IPS-15b (cell line): ENCODE results near the gene PBXIP1.
A peak's percentile ranks its signal among the peaks of the same experiment; 100 is the strongest.

Experiments
- H3K27me3 ChIP-seq: one replicate; pipeline ENCODE4 v1.6.1; 2013; ENCODE audit warnings: low read length; ENCODE audit not compliant: control insufficient read depth, insufficient read depth
- H3K36me3 ChIP-seq: one replicate; pipeline ENCODE4 v1.6.1; 2013; ENCODE audit warnings: low read length; ENCODE audit not compliant: control insufficient read depth, insufficient read depth
- H3K4me1 ChIP-seq: one replicate; pipeline ENCODE4 v1.6.1; 2013; ENCODE audit warnings: mild to moderate bottlenecking, low read length; ENCODE audit not compliant: control insufficient read depth, insufficient read depth
- H3K4me3 ChIP-seq: one replicate; pipeline ENCODE4 v1.5.1; 2013; ENCODE audit warnings: low read depth, low read length
- H3K9ac ChIP-seq: one replicate; pipeline ENCODE4 v1.6.1; 2013; ENCODE audit warnings: low read depth, mild to moderate bottlenecking, low read length
- H3K9me3 ChIP-seq: one replicate; pipeline ENCODE4 v1.6.1; 2013; ENCODE audit warnings: mild to moderate bottlenecking, low read length; ENCODE audit not compliant: control insufficient read depth, insufficient read depth

The PBXIP1 gene

GRCh38 chr1:154955718-154956543, at the start of gene PBXIP1:
TSS of gene PBXIP1 (minus strand) at chr1:154956099. CDS start at chr1:154953721, 2,378 bp downstream.
- peaks cover 19% of the 10 kb centered on the region for H3K4me1 ChIP-seq
- no peaks in the 10 kb centered on the region for H3K9me3 ChIP-seq
- peaks cover 13% of the 10 kb centered on the region for H3K36me3 ChIP-seq
- H3K9ac ChIP-seq: peak within 1 kb of the TSS; percentile 77
- no peaks in the 10 kb centered on the region for H3K27me3 ChIP-seq
- peak within 1 kb of the TSS; percentile 75 for H3K4me3 ChIP-seq

GRCh38 chr1:155005076-155006011, 49.4 kb upstream of the PBXIP1 start:
- Histone ChIP-seq H3K9me3 (no peaks in the 10 kb centered on the region), H3K4me1 (peaks cover 17% of the 10 kb centered on the region), H3K36me3 (no peaks in the 10 kb centered on the region), H3K9ac (no peak overlapping the region), H3K27me3 (no peaks in the 10 kb centered on the region), H3K4me3 (peak overlapping the region; percentile 59)

GRCh38 chr1:155004352-155005075, 48.6 kb upstream of the PBXIP1 start:
- peak overlapping the region; percentile 9 for H3K9ac ChIP-seq
- no peaks in the 10 kb centered on the region for H3K36me3 ChIP-seq
- H3K9me3 ChIP-seq: no peaks in the 10 kb centered on the region
- no peaks in the 10 kb centered on the region for H3K27me3 ChIP-seq
- H3K4me1 ChIP-seq: peaks cover 13% of the 10 kb centered on the region
- H3K4me3 ChIP-seq: peak overlapping the region; percentile 59

GRCh38 chr1:155003766-155004351, 48.0 kb upstream of the PBXIP1 start:
- Histone ChIP-seq H3K4me1 (peaks cover 12% of the 10 kb centered on the region), H3K9ac (peak overlapping the region; percentile 41), H3K4me3 (peak overlapping the region; percentile 79), H3K36me3 (no peaks in the 10 kb centered on the region), H3K9me3 (no peaks in the 10 kb centered on the region), H3K27me3 (no peaks in the 10 kb centered on the region)

GRCh38 chr1:155003227-155003765, 47.4 kb upstream of the PBXIP1 start:
- Histone ChIP-seq H3K27me3 (no peaks in the 10 kb centered on the region), H3K9me3 (no peaks in the 10 kb centered on the region), H3K4me1 (peaks cover 11% of the 10 kb centered on the region), H3K4me3 (peak overlapping the region; percentile 79), H3K9ac (peak overlapping the region; percentile 41), H3K36me3 (no peaks in the 10 kb centered on the region)

GRCh38 chr1:155002464-155003226, 46.7 kb upstream of the PBXIP1 start, which contains the start of gene ZBTB7B:
TSS of gene ZBTB7B (plus strand) at chr1:155002802. CDS start at chr1:155014661, 11,859 bp downstream.
- H3K9me3 ChIP-seq: no peaks in the 10 kb centered on the region
- peak within 1 kb of the TSS; percentile 41 for H3K9ac ChIP-seq
- peak within 1 kb of the TSS; percentile 89 for H3K4me3 ChIP-seq
- H3K27me3 ChIP-seq: peaks cover 4% of the 10 kb centered on the region
- peaks cover 11% of the 10 kb centered on the region for H3K4me1 ChIP-seq
- no peaks in the 10 kb centered on the region for H3K36me3 ChIP-seq

GRCh38 chr1:155001675-155002463, 46.0 kb upstream of the PBXIP1 start:
- H3K4me1 ChIP-seq: peaks cover 11% of the 10 kb centered on the region
- H3K36me3 ChIP-seq: no peaks in the 10 kb centered on the region
- H3K9ac ChIP-seq: peak overlapping the region; percentile 2
- peaks cover 5% of the 10 kb centered on the region for H3K27me3 ChIP-seq
- no peaks in the 10 kb centered on the region for H3K9me3 ChIP-seq
- peak overlapping the region; percentile 89 for H3K4me3 ChIP-seq

- no peaks in the 10 kb centered on the region for H3K36me3 ChIP-seq
- H3K9me3 ChIP-seq: no peaks in the 10 kb centered on the region
- peak overlapping the region; percentile 89 for H3K4me3 ChIP-seq
- peaks cover 11% of the 10 kb centered on the region for H3K4me1 ChIP-seq
- H3K27me3 ChIP-seq: peaks cover 5% of the 10 kb centered on the region
- H3K9ac ChIP-seq: peak overlapping the region; percentile 2
These were observed 45.5 kb upstream of the PBXIP1 start for GRCh38 chr1:155001425-155001674.

GRCh38 chr1:155000726-155001424, 45.0 kb upstream of the PBXIP1 start:
- peaks cover 11% of the 10 kb centered on the region for H3K4me1 ChIP-seq
- H3K9me3 ChIP-seq: no peaks in the 10 kb centered on the region
- peak overlapping the region; percentile 73 for H3K9ac ChIP-seq
- H3K36me3 ChIP-seq: no peaks in the 10 kb centered on the region
- H3K27me3 ChIP-seq: peaks cover 5% of the 10 kb centered on the region
- H3K4me3 ChIP-seq: peak overlapping the region; percentile 89

GRCh38 chr1:155000411-155000725, 44.5 kb upstream of the PBXIP1 start:
- Histone ChIP-seq H3K36me3 (no peaks in the 10 kb centered on the region), H3K27me3 (peaks cover 5% of the 10 kb centered on the region), H3K9ac (peak overlapping the region; percentile 54), H3K9me3 (no peaks in the 10 kb centered on the region), H3K4me1 (peaks cover 9% of the 10 kb centered on the region), H3K4me3 (peak overlapping the region; percentile 89)
